NCI-H1694 treated with DMSO at 0.1 percent for 48 hours (cell line): ENCODE results near the gene MAGEB3.

Experiments used
- DNase-seq: peaks from one replicate; lab custom pipeline; 2025; lab: John Stamatoyannopoulos, UW

MAGEB3 gene

DNA sequence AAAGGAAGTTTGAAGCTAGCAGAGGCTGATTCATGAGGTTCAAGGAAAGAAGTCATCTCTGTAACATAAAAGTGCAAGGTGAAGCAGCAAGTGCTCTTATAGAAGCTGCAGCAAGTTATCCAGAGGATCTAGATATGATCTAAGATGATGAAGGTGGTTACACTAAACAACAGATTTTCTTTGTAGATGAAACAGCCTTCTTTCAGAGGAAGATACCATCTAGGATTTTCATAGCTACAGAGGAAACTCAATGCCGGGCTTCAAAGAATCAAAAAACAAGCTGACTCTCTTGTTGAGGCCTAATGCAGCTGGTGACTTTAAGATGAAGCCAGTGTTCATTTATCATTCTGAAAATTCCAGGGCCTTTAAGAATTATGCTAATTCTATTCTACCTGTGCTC, 50.0 kb downstream of the MAGEB3 start:
- no peak for DNase-seq

DNA sequence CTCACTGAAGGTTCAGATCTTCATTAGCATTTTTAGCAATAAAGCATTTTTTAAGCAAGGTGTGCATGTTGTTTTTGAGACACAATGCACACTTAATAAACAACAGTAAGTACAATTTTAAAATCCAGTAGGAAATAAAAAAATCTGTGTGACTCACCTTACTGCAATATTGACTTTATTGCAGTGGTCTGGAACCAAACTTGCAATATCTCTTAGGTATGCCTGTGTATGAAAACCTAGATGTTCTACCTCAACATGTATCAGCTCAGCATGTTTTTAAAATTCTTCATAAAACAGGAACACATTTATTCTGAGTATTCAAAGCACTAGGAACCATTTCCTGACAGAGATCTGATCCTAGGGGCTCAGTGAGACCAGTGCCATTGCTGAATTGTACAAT, 52.1 kb downstream of the MAGEB3 start:
- no peak for DNase-seq

DNA sequence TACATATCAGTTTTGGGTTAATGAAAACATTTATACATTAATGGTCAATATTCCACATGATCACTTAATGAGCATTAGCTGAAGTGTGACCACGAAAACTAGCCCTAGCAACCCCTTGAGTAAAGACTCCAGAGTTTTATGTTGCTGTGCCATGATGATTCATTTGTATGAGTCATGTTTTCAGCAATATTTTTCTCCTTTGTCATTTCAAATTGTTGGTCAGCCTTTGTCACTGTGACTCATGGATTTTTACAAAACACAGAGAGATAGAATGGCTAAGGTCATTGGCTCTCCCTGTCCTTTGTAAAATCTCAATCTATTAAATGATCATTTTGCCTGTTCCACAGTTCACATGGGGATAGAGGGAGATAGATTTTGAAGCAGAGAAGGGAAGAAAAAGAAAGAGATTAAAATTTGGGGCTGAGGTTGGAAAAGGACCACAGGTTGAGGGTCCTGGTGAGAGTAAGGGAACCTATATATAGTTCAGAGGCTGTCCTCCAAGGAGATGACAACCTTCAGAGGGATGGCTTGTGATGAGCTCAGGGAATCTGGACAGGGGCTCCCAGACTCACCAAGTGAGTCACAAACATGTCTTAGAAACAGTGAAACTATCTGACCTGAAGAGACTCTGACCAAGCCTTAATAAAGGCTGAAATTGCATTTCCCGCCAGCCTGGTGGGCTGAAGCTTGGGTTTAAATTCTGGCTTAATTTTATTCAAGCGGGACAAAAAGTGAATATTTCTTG, 53.2 kb downstream of the MAGEB3 start:
- DNase-seq = no peak
